Endodermal cell (in vitro differentiated cells): ENCODE results near the gene EFCAB11. TPM values are rescaled to one million over a fixed set of nuclear protein-coding genes. Genes with fewer than 3 reads are reported as not detected.

Experiments used
- DNase-seq: peaks from one replicate; pipeline ENCODE4 v3.0.0-alpha.2; 2017
- H3K27ac ChIP-seq: 2 replicates; pipeline ENCODE4 v1.5.1; 2013; ENCODE audit warnings: mild to moderate bottlenecking, low read depth, low read length, moderate library complexity
- H3K27me3 ChIP-seq: 2 replicates; pipeline ENCODE4 v1.6.1; 2013; ENCODE audit warnings: mild to moderate bottlenecking, low read length, moderate library complexity; ENCODE audit not compliant: insufficient read depth, control insufficient read depth, poor library complexity, severe bottlenecking
- H3K36me3 ChIP-seq: 2 replicates; pipeline ENCODE4 v1.7.0; 2013; ENCODE audit warnings: mild to moderate bottlenecking, low read length, moderate library complexity; ENCODE audit not compliant: control insufficient read depth, insufficient read depth
- H3K4me1 ChIP-seq: one replicate; pipeline ENCODE4 v1.7.0; 2013; ENCODE audit warnings: low read length; ENCODE audit not compliant: control insufficient read depth, insufficient read depth
- H3K4me3 ChIP-seq: 2 replicates; pipeline ENCODE4 v1.5.1; 2013; ENCODE audit warnings: mild to moderate bottlenecking, low read length, moderate library complexity
- H3K9ac ChIP-seq: 2 replicates; pipeline ENCODE4 v1.6.1; 2013; ENCODE audit warnings: mild to moderate bottlenecking, low read length, moderate library complexity; ENCODE audit not compliant: poor library complexity, severe bottlenecking; ENCODE audit errors: extremely low read depth
- H3K9me3 ChIP-seq: 2 replicates; pipeline ENCODE4 v1.6.1; 2013; ENCODE audit warnings: mild to moderate bottlenecking, low read length, moderate library complexity; ENCODE audit not compliant: control insufficient read depth
- H3K27ac Mint-ChIP-seq: 2 replicates; pipeline ENCODE4 v1.8.0; 2020; ENCODE audit warnings: mixed read lengths
- H3K27me3 Mint-ChIP-seq: 2 replicates; pipeline ENCODE4 v1.8.0; 2021; ENCODE audit warnings: mild to moderate bottlenecking, mixed read lengths; ENCODE audit not compliant: insufficient read depth
- H3K36me3 Mint-ChIP-seq: 2 replicates; pipeline ENCODE4 v1.8.0; 2020; ENCODE audit warnings: low read depth, mixed read lengths
- H3K4me1 Mint-ChIP-seq: 2 replicates; pipeline ENCODE4 v1.8.0; 2020; ENCODE audit warnings: mixed read lengths
- H3K4me3 Mint-ChIP-seq: 2 replicates; pipeline ENCODE4 v1.8.0; 2020; ENCODE audit warnings: mild to moderate bottlenecking, moderate library complexity, mixed read lengths
- H3K9me3 Mint-ChIP-seq: 2 replicates; pipeline ENCODE4 v1.8.0; 2020; ENCODE audit warnings: mild to moderate bottlenecking, mixed read lengths
- WGBS, 2 experiments: methylation state at CpG; one replicate each; pipeline versions ENCODE4 v1.1.5 to v1.1.7; 2013; ENCODE audit warnings: missing lambda C conversion rate in 2 of 2, mixed read lengths in 1 of 2; ENCODE audit not compliant: insufficient coverage in 1 of 2, insufficient read length in 1 of 2; 5-methylcytosine and 5-hydroxymethylcytosine counted together
- total RNA-seq, 2 donors: library from RNA; stranded (reverse); fragmentation: NEBNext Ultra II Directional in 1 of 2; extraction: Animal tissue kit (Norgen Biotek cat#: 25700) in 1 of 2; gene quantifications; 2 replicates in 1 of 2; 3 replicates in 1 of 2; pipeline ENCODE4 v1.2.1, GENCODE V29; 2021
- TF ChIP-seq, protein P1 (sequence below): fragments of 200-600 bp; sonication (generic); conservative IDR thresholded peaks from 2 replicates; pipeline ENCODE4 v1.5.0; 2021; ENCODE audit warnings: antibody characterized with exemption, mild to moderate bottlenecking

Gene EFCAB11
- total RNA-seq, 2 donors from 2014 or later = 23.8 to 47.6 TPM

- Mint-ChIP-seq H3K27ac (no peak overlapping the region), H3K27me3 (no peaks in the 10 kb centered on the region)
- WGBS, 2 experiments = 89 to 92% methylated on average over 3 of the region's 3 CpGs
Measured at GRCh38 chr14:89826596-89826995, 127.9 kb downstream of the EFCAB11 start.

GRCh38 chr14:89823743-89824142 lies 130.8 kb downstream of the EFCAB11 start:
- TF ChIP-seq, protein P1, sequence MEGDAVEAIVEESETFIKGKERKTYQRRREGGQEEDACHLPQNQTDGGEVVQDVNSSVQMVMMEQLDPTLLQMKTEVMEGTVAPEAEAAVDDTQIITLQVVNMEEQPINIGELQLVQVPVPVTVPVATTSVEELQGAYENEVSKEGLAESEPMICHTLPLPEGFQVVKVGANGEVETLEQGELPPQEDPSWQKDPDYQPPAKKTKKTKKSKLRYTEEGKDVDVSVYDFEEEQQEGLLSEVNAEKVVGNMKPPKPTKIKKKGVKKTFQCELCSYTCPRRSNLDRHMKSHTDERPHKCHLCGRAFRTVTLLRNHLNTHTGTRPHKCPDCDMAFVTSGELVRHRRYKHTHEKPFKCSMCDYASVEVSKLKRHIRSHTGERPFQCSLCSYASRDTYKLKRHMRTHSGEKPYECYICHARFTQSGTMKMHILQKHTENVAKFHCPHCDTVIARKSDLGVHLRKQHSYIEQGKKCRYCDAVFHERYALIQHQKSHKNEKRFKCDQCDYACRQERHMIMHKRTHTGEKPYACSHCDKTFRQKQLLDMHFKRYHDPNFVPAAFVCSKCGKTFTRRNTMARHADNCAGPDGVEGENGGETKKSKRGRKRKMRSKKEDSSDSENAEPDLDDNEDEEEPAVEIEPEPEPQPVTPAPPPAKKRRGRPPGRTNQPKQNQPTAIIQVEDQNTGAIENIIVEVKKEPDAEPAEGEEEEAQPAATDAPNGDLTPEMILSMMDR = no peak
- Histone ChIP-seq H3K4me1 (no peaks in the 10 kb centered on the region), H3K9me3 (peaks cover 12% of the 10 kb centered on the region), H3K36me3 (no peaks in the 10 kb centered on the region), H3K9ac (no peak overlapping the region), H3K27me3 (no peaks in the 10 kb centered on the region), H3K27ac (no peak overlapping the region), H3K4me3 (no peak overlapping the region)
- Mint-ChIP-seq H3K27ac (no peak overlapping the region), H3K27me3 (no peaks in the 10 kb centered on the region), H3K36me3 (peaks cover 8% of the 10 kb centered on the region), H3K9me3 (peaks cover 20% of the 10 kb centered on the region), H3K4me1 (no peaks in the 10 kb centered on the region), H3K4me3 (no peak overlapping the region)
- 89 to 94% methylated on average over 2 of the region's 2 CpGs for WGBS, 2 experiments
- DNase-seq = no peak

More at GRCh38 chr14:89826596-89826995, 127.9 kb downstream of the EFCAB11 start:
- Histone ChIP-seq H3K27ac (no peak overlapping the region), H3K9me3 (peaks cover 12% of the 10 kb centered on the region), H3K9ac (no peak overlapping the region), H3K27me3 (no peaks in the 10 kb centered on the region), H3K4me1 (no peaks in the 10 kb centered on the region), H3K36me3 (no peaks in the 10 kb centered on the region), H3K4me3 (no peak overlapping the region)
- TF ChIP-seq, protein P1 = no peak
- Mint-ChIP-seq H3K4me1 (no peaks in the 10 kb centered on the region), H3K9me3 (peaks cover 20% of the 10 kb centered on the region), H3K36me3 (peaks cover 8% of the 10 kb centered on the region), H3K4me3 (no peak overlapping the region)
- DNase-seq = no peak

DNA sequence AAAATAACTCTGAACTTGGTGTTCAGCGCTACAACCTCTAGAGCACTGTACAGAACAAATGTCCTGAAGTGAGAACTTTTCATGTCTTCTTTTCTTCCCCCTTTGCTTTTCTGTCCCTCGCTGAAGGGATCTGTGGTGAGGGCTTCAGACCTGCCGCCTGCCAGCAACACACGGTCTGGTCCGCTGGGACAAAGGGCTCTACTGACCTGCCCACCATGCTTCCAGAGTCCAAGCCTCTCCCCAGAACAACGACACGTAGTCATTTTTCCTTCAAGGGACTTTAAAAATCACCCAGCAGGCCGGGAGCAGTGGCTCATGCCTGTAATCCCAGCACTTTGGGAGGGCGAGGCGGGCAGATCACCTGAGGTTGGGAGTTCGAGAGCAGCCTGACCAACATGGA lies 140.4 kb downstream of the EFCAB11 start:
- H3K4me1 ChIP-seq = no peaks in the 10 kb centered on the region
- WGBS, 2 experiments = 65 to 91% methylated on average over 8 to 11 of the region's 11 CpGs
- H3K27ac ChIP-seq = peak overlapping the region; percentile 90
- no peaks in the 10 kb centered on the region for H3K27me3 ChIP-seq
- no peaks in the 10 kb centered on the region for H3K27me3 Mint-ChIP-seq
- no peak overlapping the region for H3K4me3 Mint-ChIP-seq
- H3K4me3 ChIP-seq = no peak overlapping the region
- H3K9me3 ChIP-seq = no peaks in the 10 kb centered on the region
- DNase-seq = no peak
- TF ChIP-seq, protein P1 = no peak
- H3K27ac Mint-ChIP-seq = peak overlapping the region; percentile 62
- H3K36me3 Mint-ChIP-seq = no peaks in the 10 kb centered on the region
- H3K4me1 Mint-ChIP-seq = peaks cover 1% of the 10 kb centered on the region
- H3K9ac ChIP-seq = no peak overlapping the region
- no peaks in the 10 kb centered on the region for H3K36me3 ChIP-seq
- no peaks in the 10 kb centered on the region for H3K9me3 Mint-ChIP-seq
